Mesenchymal stem cell (in vitro differentiated cells and primary cell): Measurements from ENCODE around the gene KIF13A.

Experiments
- DNase-seq: peaks from one replicate; pipeline ENCODE4 v3.0.0-alpha.2; 2013
- H2AFZ ChIP-seq: one replicate; pipeline ENCODE4 v1.6.1; 2013; ENCODE audit warnings: low read depth, mild to moderate bottlenecking, control low read depth, inconsistent platforms, low read length, moderate library complexity
- H2AK5ac ChIP-seq: 2 replicates; pipeline ENCODE4 v1.6.1; 2013; ENCODE audit warnings: low read length, moderate library complexity, mild to moderate bottlenecking, inconsistent platforms; ENCODE audit not compliant: severe bottlenecking
- H2BK120ac ChIP-seq: one replicate; pipeline ENCODE4 v1.6.1; 2013; ENCODE audit warnings: low read depth, mild to moderate bottlenecking, inconsistent platforms, low read length, moderate library complexity
- H2BK12ac ChIP-seq, 2 experiments: one replicate each; pipeline ENCODE4 v1.6.1; 2013; ENCODE audit warnings: inconsistent platforms in 2 of 2, low read length in 2 of 2, mild to moderate bottlenecking in 2 of 2, moderate library complexity in 2 of 2, control low read depth in 1 of 2
- H2BK15ac ChIP-seq: one replicate; pipeline ENCODE4 v1.6.1; 2013; ENCODE audit warnings: mild to moderate bottlenecking, low read depth, inconsistent platforms; ENCODE audit not compliant: poor library complexity, severe bottlenecking
- H2BK5ac ChIP-seq: 2 replicates; pipeline ENCODE4 v1.6.1; 2013; ENCODE audit warnings: low read depth, mild to moderate bottlenecking, low read length, control low read depth, inconsistent platforms; ENCODE audit not compliant: poor library complexity, severe bottlenecking
- H3K14ac ChIP-seq, 2 experiments: one replicate each; pipeline ENCODE4 v1.6.1; 2013; ENCODE audit warnings: inconsistent platforms in 2 of 2, low read length in 2 of 2, control low read depth in 1 of 2, mild to moderate bottlenecking in 1 of 2, moderate library complexity in 1 of 2
- H3K18ac ChIP-seq, 2 experiments: one replicate each; pipeline ENCODE4 v1.6.1; 2013; ENCODE audit warnings: inconsistent platforms in 2 of 2, low read length in 2 of 2, control low read depth in 1 of 2, low read depth in 1 of 2, mild to moderate bottlenecking in 1 of 2
- H3K23ac ChIP-seq, 2 experiments: one replicate each; pipeline ENCODE4 v1.6.1; 2013; ENCODE audit warnings: inconsistent platforms in 2 of 2, low read length in 2 of 2, mild to moderate bottlenecking in 2 of 2, moderate library complexity in 2 of 2, control low read depth in 1 of 2
- H3K27ac ChIP-seq: 2 replicates; pipeline ENCODE4 v1.5.1; 2013; ENCODE audit warnings: mild to moderate bottlenecking, moderate library complexity, low read length, control low read depth, inconsistent platforms; ENCODE audit not compliant: poor library complexity, severe bottlenecking
- H3K27me3 ChIP-seq, 2 experiments: 2 replicates each; pipeline versions ENCODE4 v1.6.1 to v1.7.0; 2013; ENCODE audit warnings: low read length in 2 of 2, mild to moderate bottlenecking in 2 of 2, moderate library complexity in 2 of 2, control low read depth in 1 of 2, inconsistent platforms in 1 of 2; ENCODE audit not compliant: control insufficient read depth in 1 of 2, insufficient read depth in 1 of 2
- H3K36me3 ChIP-seq, 2 experiments: 2 replicates each; pipeline versions ENCODE4 v1.6.1 to v1.7.0; 2013; ENCODE audit warnings: low read length in 2 of 2, control low read depth in 1 of 2, inconsistent platforms in 1 of 2, low read depth in 1 of 2, mild to moderate bottlenecking in 1 of 2; ENCODE audit not compliant: insufficient read depth in 2 of 2, control insufficient read depth in 1 of 2
- H3K4ac ChIP-seq, 2 experiments: one replicate each; pipeline ENCODE4 v1.6.1; 2013; ENCODE audit warnings: inconsistent platforms in 2 of 2, low read length in 2 of 2, mild to moderate bottlenecking in 2 of 2, moderate library complexity in 2 of 2, control low read depth in 1 of 2, low read depth in 1 of 2
- H3K4me1 ChIP-seq: 2 replicates; pipeline ENCODE4 v1.6.1; 2013; ENCODE audit warnings: low read depth, low read length, control low read depth; ENCODE audit not compliant: control insufficient read depth, insufficient read depth
- H3K4me2 ChIP-seq: 2 replicates; pipeline ENCODE4 v1.6.1; 2013; ENCODE audit warnings: low read length, mild to moderate bottlenecking, inconsistent platforms; ENCODE audit not compliant: poor library complexity, severe bottlenecking
- H3K4me3 ChIP-seq, 2 experiments: 2 replicates each; pipeline versions ENCODE4 v1.5.1 to v1.7.0; 2013; ENCODE audit warnings: low read length in 2 of 2, mild to moderate bottlenecking in 2 of 2, control low read depth in 1 of 2, low read depth in 1 of 2; ENCODE audit not compliant: insufficient read depth in 1 of 2
- H3K79me1 ChIP-seq: replicated peaks from 2 replicates; pipeline ENCODE4 v1.6.1; 2013; ENCODE audit warnings: mild to moderate bottlenecking, control low read depth, low read length, inconsistent platforms; ENCODE audit not compliant: poor library complexity, severe bottlenecking
- H3K9ac ChIP-seq: 2 replicates; pipeline ENCODE4 v1.7.0; 2013; ENCODE audit warnings: mild to moderate bottlenecking, low read length, moderate library complexity
- H3K9me3 ChIP-seq: 2 replicates; pipeline ENCODE4 v1.7.0; 2013; ENCODE audit warnings: mild to moderate bottlenecking, low read length; ENCODE audit not compliant: control insufficient read depth
- H4K8ac ChIP-seq: one replicate; pipeline ENCODE4 v1.6.1; 2013; ENCODE audit warnings: inconsistent platforms, mild to moderate bottlenecking, low read length, moderate library complexity
- H4K91ac ChIP-seq: one replicate; pipeline ENCODE4 v1.6.1; 2013; ENCODE audit warnings: mild to moderate bottlenecking, low read length, inconsistent platforms
- WGBS: methylation state at CpG from one replicate; pipeline ENCODE4 v1.1.7; 2013; ENCODE audit warnings: mixed read lengths; 5-methylcytosine and 5-hydroxymethylcytosine counted together

Gene KIF13A

GRCh38 chr6:17842934-17843821, 144.3 kb downstream of the KIF13A start:
- Histone ChIP-seq H3K4me3 (no peak overlapping the region), H2BK5ac (no peak overlapping the region), H2BK12ac (no peak overlapping the region), H2AFZ (no peak overlapping the region), H3K9ac (no peak overlapping the region), H3K23ac (no peak overlapping the region), H3K36me3 (peaks cover 0 to 69% of the 10 kb centered on the region in 2 experiments), H2BK15ac (no peak overlapping the region), H3K79me1 (no peaks in the 10 kb centered on the region), H3K27ac (no peak overlapping the region), H4K8ac (no peak overlapping the region), H3K14ac (no peak overlapping the region), H4K91ac (no peak overlapping the region), H3K4me2 (no peak overlapping the region), H3K9me3 (no peaks in the 10 kb centered on the region), H2AK5ac (no peak overlapping the region), H3K4me1 (no peaks in the 10 kb centered on the region), H3K4ac (no peak overlapping the region), H3K27me3 (no peaks in the 10 kb centered on the region), H2BK120ac (no peak overlapping the region), H3K18ac (no peak overlapping the region)
- 97% methylated on average over 8 of the region's 8 CpGs for WGBS
- DNase-seq = no peak

- H3K14ac ChIP-seq = no peak overlapping the region
- no peak overlapping the region for H2AK5ac ChIP-seq
- H2AFZ ChIP-seq = no peak overlapping the region
- no peaks in the 10 kb centered on the region for H3K79me1 ChIP-seq
- no peak overlapping the region for H3K23ac ChIP-seq
- 94% methylated on average over 3 of the region's 3 CpGs for WGBS
- H4K8ac ChIP-seq = no peak overlapping the region
- H3K27me3 ChIP-seq = no peaks in the 10 kb centered on the region
- H3K18ac ChIP-seq = no peak overlapping the region
- peaks cover 0 to 65% of the 10 kb centered on the region in 2 experiments for H3K36me3 ChIP-seq
- no peak overlapping the region for H2BK120ac ChIP-seq
- DNase-seq = no peak
- H3K4ac ChIP-seq = no peak overlapping the region
- H3K9me3 ChIP-seq = no peaks in the 10 kb centered on the region
- H3K4me2 ChIP-seq = no peak overlapping the region
- no peak overlapping the region for H4K91ac ChIP-seq
- no peaks in the 10 kb centered on the region for H3K4me1 ChIP-seq
- H2BK15ac ChIP-seq = no peak overlapping the region
- H3K4me3 ChIP-seq = no peak overlapping the region
- H3K9ac ChIP-seq = no peak overlapping the region
- no peak overlapping the region for H2BK5ac ChIP-seq
- no peak overlapping the region for H2BK12ac ChIP-seq
- no peak overlapping the region for H3K27ac ChIP-seq
Measured at GRCh38 chr6:17842014-17842776, 145.2 kb downstream of the KIF13A start.

- 90% methylated on average over 7 of the region's 9 CpGs for WGBS
- Histone ChIP-seq H3K4ac (no peak overlapping the region), H3K27ac (no peak overlapping the region), H3K4me3 (no peak overlapping the region), H3K36me3 (peaks cover 5 to 60% of the 10 kb centered on the region in 2 experiments), H3K9me3 (no peaks in the 10 kb centered on the region), H3K79me1 (no peaks in the 10 kb centered on the region), H3K18ac (no peak overlapping the region), H3K4me1 (no peaks in the 10 kb centered on the region), H3K27me3 (no peaks in the 10 kb centered on the region), H2BK120ac (no peak overlapping the region), H4K91ac (peak overlapping the region; percentile 39), H4K8ac (no peak overlapping the region), H2BK12ac (no peak overlapping the region), H2BK15ac (no peak overlapping the region), H2AK5ac (no peak overlapping the region), H2AFZ (no peak overlapping the region), H3K4me2 (no peak overlapping the region), H3K14ac (no peak overlapping the region), H3K23ac (no peak overlapping the region), H2BK5ac (no peak overlapping the region), H3K9ac (no peak overlapping the region)
- no peak for DNase-seq
Measured at GRCh38 chr6:17839513-17840223, 147.8 kb downstream of the KIF13A start.

GRCh38 chr6:17836293-17836692, 151.1 kb downstream of the KIF13A start:
- Histone ChIP-seq H3K18ac (no peak overlapping the region), H2AK5ac (no peak overlapping the region), H2AFZ (no peak overlapping the region), H3K9ac (no peak overlapping the region), H2BK120ac (no peak overlapping the region), H4K91ac (no peak overlapping the region), H3K4me1 (no peaks in the 10 kb centered on the region), H3K9me3 (no peaks in the 10 kb centered on the region), H2BK5ac (no peak overlapping the region), H3K79me1 (no peaks in the 10 kb centered on the region), H3K23ac (no peak overlapping the region), H2BK15ac (no peak overlapping the region), H3K4me3 (no peak overlapping the region), H3K4ac (no peak overlapping the region), H3K27ac (no peak overlapping the region), H3K14ac (no peak overlapping the region), H4K8ac (no peak overlapping the region), H3K27me3 (no peaks in the 10 kb centered on the region), H3K4me2 (no peak overlapping the region), H3K36me3 (peaks cover 5 to 50% of the 10 kb centered on the region in 2 experiments), H2BK12ac (no peak overlapping the region)
- WGBS = 88% methylated on average over 2 of the region's 2 CpGs
- no peak for DNase-seq
